DND-41 (cell line): ENCODE measurements around the gene MBOAT7.

Experiments used
- CTCF ChIP-seq: IDR thresholded peaks from 2 replicates; pipeline ENCODE4 v1.5.1; 2012; ENCODE audit warnings: borderline replicate concordance, low read length, moderate library complexity, mild to moderate bottlenecking; ENCODE audit not compliant: poor library complexity, severe bottlenecking; ENCODE audit errors: extremely low read depth
- EZH2 ChIP-seq: IDR thresholded peaks from 3 replicates; pipeline ENCODE4 v1.6.1; 2012; ENCODE audit warnings: borderline replicate concordance, low read depth, mild to moderate bottlenecking, moderate library complexity, low read length, inconsistent platforms; ENCODE audit not compliant: severe bottlenecking

- TF ChIP-seq EZH2 (no peak), CTCF (no peak)
Measured at GRCh38 chr19:54153731-54154326, 35.6 kb downstream of the MBOAT7 start.
